Pancreas (tissue), 10 donors: ENCODE measurements around the gene AARS1. TPM values are rescaled to one million over a fixed set of nuclear protein-coding genes. Genes with fewer than 3 reads are reported as not detected.
"Not testable (repeated sequence)": the region's sequence is repeated elsewhere in the genome, so short reads cannot be mapped to it uniquely, and the experiment has no call there.

Experiments used
- ATAC-seq, 4 donors: fragments of 200-7000 bp; cut with Tn5 transposase; one replicate each; pipeline versions ENCODE4 v1.8.0 to v1.9.1; 2020; ENCODE audit warnings: mild to moderate bottlenecking in 4 of 4, moderate library complexity in 4 of 4
- DNase-seq, 6 donors: peaks; one replicate each; pipeline ENCODE4 v3.0.0-alpha.2; 2020
- FAIRE-seq: peaks from 2 replicates; lab custom pipeline; 2012; peaks lifted over from hg19 to GRCh38; lab: Jason Lieb, UNC
- H3K27ac ChIP-seq, 4 donors: fragments of 200-600 bp; sonication (generic); 1 replicate in 3 of 4; 2 replicates in 1 of 4; pipeline versions ENCODE4 v1.5.0 to v1.8.0; 2020
- H3K27me3 ChIP-seq, 4 donors: fragments of 200-600 bp; one replicate each; pipeline ENCODE4 v1.8.0; 2021
- H3K36me3 ChIP-seq, 3 donors: fragments of 200-600 bp; sonication (generic) in 1 of 3; one replicate each; pipeline versions ENCODE4 v1.5.0 to v1.8.0; 2020 to 2021
- H3K4me1 ChIP-seq, 3 donors: fragments of 200-600 bp; one replicate each; pipeline ENCODE4 v1.8.0; 2021
- H3K4me3 ChIP-seq, 4 donors: fragments of 200-600 bp; sonication (generic) in 2 of 4; one replicate each; pipeline versions ENCODE4 v1.5.0 to v1.8.0; 2020 to 2021
- H3K9me3 ChIP-seq, 4 donors: fragments of 200-600 bp; one replicate each; pipeline ENCODE4 v1.8.0; 2021
- CTCF ChIP-seq, 4 donors: fragments of 200-600 bp; sonication (generic) in 3 of 4; IDR thresholded peaks; one replicate each; pipeline versions ENCODE4 v1.5.0 to v1.8.0; 2021; ENCODE audit warnings: antibody characterized with exemption in 4 of 4
- WGBS, 2 donors: extraction: QIAGEN DNeasy Blood & Tissue Kit; methylation state at CpG; one replicate each; pipeline ENCODE4 v1.1.7; 2013; 5-methylcytosine and 5-hydroxymethylcytosine counted together
- intact Hi-C, 3 donors: fragments of 100-400 bp; cut with DNase I; formaldehyde crosslinking; loops; one replicate each; pipeline versions ENCODE4 v1.11.1 to v1.14.2; 2022
- polyA plus RNA-seq, 2 donors: library from polyadenylated mRNA; stranded (reverse); fragments of 200-250 nt; gene quantifications; one replicate each; pipeline ENCODE4 v1.2.3, GENCODE V29; 2013
- total RNA-seq, 6 donors: library from RNA; stranded (reverse); fragmentation: NEBNext Ultra II Directional in 4 of 6; extraction: Animal tissue kit (Norgen Biotek cat#: 25700) in 4 of 6; gene quantifications; one replicate each; pipeline versions ENCODE4 v1.2.1 to v1.2.4, GENCODE V29; 2021 to 2023
- donor health status: healthy with polysubstance abuse.
- donor health status: DM: no; HTN: no; CAD: no; lungs with moderate emphysema.
- donor health status: DM: no; HTN: no; CAD: no.
- donor health status: control.
- donor health status: control.
- donor health status: Bipolar disorder and iron deficiency.
- donor health status: DM: yes; HTN: yes; CAD: no.
- donor health status: DM: no; HTN: no; CAD: no.
- donor health status: DM: no; HTN: no; CAD: no.
- donor health status: DM: yes; HTN: yes; CAD: no.

Gene AARS1
- total and polyA plus RNA-seq, 8 donors: 29.3 to 154 (median 45.0) TPM

GRCh38 chr16:70252355-70252988 lies 36.8 kb downstream of the AARS1 start:
- no peaks in the 10 kb centered on the region for H3K27me3 ChIP-seq
- intact Hi-C loops: no loop called here
- no peak for TF ChIP-seq CTCF (IDR thresholded peaks at IDR 0.05)
- no peaks in the 10 kb centered on the region for H3K9me3 ChIP-seq
- H3K4me3 ChIP-seq: no peak overlapping the region
- whole genome bisulfite sequencing, 2 donors: 82 to 86% methylated on average over 21 of the region's 21 CpGs
- peaks cover 0 to 8% (median 7%) of the 10 kb centered on the region in 3 donors for H3K4me1 ChIP-seq
- FAIRE-seq (no peak), DNase-seq (peak in 1 of 6 donors; percentile 35), ATAC-seq (no peak)
- H3K27ac ChIP-seq: no peak overlapping the region
- H3K36me3 ChIP-seq: peaks cover 0 to 44% (median 26%) of the 10 kb centered on the region in 3 donors

GRCh38 chr16:70251629-70252354 lies 37.5 kb downstream of the AARS1 start, which contains the start of gene EXOSC6:
EXOSC6 (minus strand) TSS chr16:70251940; CDS start chr16:70251900, 40 bp downstream.
- peak; percentile 89 to 97 (median 91) for DNase-seq
- peak within 1 kb of the TSS; percentile 70 to 88 (median 80) for H3K27ac ChIP-seq
- no peaks in the 10 kb centered on the region for H3K27me3 ChIP-seq
- ATAC-seq: peak; percentile 95 to 98 (median 96)
- FAIRE-seq: no peak
- TF ChIP-seq CTCF (IDR thresholded peaks at IDR 0.05): peak; percentile 78 to 87 (median 84)
- peak within 1 kb of the TSS; percentile 53 to 68 (median 61) for H3K4me3 ChIP-seq
- H3K36me3 ChIP-seq: peaks cover 0 to 37% (median 22%) of the 10 kb centered on the region in 3 donors
- intact Hi-C loops: no loop called here
- WGBS, 2 donors: 2 to 5% methylated on average over 53 to 65 of the region's 65 CpGs
- no peaks in the 10 kb centered on the region for H3K9me3 ChIP-seq
- H3K4me1 ChIP-seq: peaks cover 0 to 8% (median 7%) of the 10 kb centered on the region in 3 donors

- ATAC-seq (peak; percentile 39 to 61 (median 58)), DNase-seq (peak; percentile 31 to 80 (median 57)), FAIRE-seq (no peak)
- Histone ChIP-seq H3K27me3 (no peaks in the 10 kb centered on the region), H3K9me3 (no peaks in the 10 kb centered on the region), H3K36me3 (peaks cover 0 to 29% (median 15%) of the 10 kb centered on the region in 3 donors), H3K27ac (peak overlapping the region; percentile 19 to 75 (median 56)), H3K4me3 (peak overlapping the region; percentile 32 to 68 (median 61)), H3K4me1 (peaks cover 0 to 8% (median 7%) of the 10 kb centered on the region in 3 donors)
- intact Hi-C loops: no loop called here
- WGBS, 2 donors: 1 to 6% methylated on average over 55 to 92 of the region's 92 CpGs
- no peak for TF ChIP-seq CTCF (IDR thresholded peaks at IDR 0.05)
These were observed 38.3 kb downstream of the AARS1 start for GRCh38 chr16:70250748-70251628.

- H3K9me3 ChIP-seq, intact Hi-C loops, H3K4me1 ChIP-seq, H3K4me3 ChIP-seq, H3K27me3 ChIP-seq, DNase-seq, H3K27ac ChIP-seq, FAIRE-seq, ATAC-seq: not testable (repeated sequence)
- peaks cover 0 to 16% (median 10%) of the 10 kb centered on the region in 3 donors for H3K36me3 ChIP-seq
- WGBS, 2 donors: 73 to 81% methylated on average over 4 of the region's 4 CpGs
These were observed 39.6 kb downstream of the AARS1 start for GRCh38 chr16:70249697-70250096.

DNA sequence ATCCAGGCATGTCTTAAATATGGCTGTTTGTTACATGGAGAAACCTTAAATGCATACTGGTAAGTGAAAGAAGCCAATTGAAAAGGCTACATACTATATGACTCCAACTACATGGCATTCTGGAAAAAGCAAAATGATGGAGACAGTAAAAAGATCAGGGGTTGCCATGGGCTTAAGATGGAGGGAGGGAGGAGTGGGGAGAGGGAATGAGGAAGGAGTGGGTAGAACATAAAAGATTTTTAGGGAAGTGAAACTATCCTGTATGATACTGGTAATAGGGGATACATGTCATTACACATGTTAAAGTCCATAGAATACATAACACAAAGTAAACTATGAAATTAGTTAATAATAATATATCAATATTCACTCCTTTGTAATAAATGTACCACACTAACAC lies 50.5 kb downstream of the AARS1 start:
- H3K27me3 ChIP-seq, H3K27ac ChIP-seq, FAIRE-seq, intact Hi-C loops, ATAC-seq, H3K36me3 ChIP-seq, H3K9me3 ChIP-seq, H3K4me1 ChIP-seq, DNase-seq, H3K4me3 ChIP-seq: not testable (repeated sequence)

- FAIRE-seq, DNase-seq, H3K27me3 ChIP-seq, intact Hi-C loops, H3K27ac ChIP-seq, H3K4me1 ChIP-seq, H3K36me3 ChIP-seq, H3K4me3 ChIP-seq, H3K9me3 ChIP-seq, ATAC-seq: not testable (repeated sequence)
- WGBS, 2 donors: 54 to 60% methylated on average over 2 of the region's 3 CpGs
These were observed 57.5 kb downstream of the AARS1 start for GRCh38 chr16:70231831-70232230.

- ATAC-seq, H3K36me3 ChIP-seq, H3K27me3 ChIP-seq, H3K27ac ChIP-seq, FAIRE-seq, H3K4me1 ChIP-seq, intact Hi-C loops, DNase-seq, H3K4me3 ChIP-seq, H3K9me3 ChIP-seq: not testable (repeated sequence)
These were observed 63.3 kb downstream of the AARS1 start for GRCh38 chr16:70226024-70226423.

DNA sequence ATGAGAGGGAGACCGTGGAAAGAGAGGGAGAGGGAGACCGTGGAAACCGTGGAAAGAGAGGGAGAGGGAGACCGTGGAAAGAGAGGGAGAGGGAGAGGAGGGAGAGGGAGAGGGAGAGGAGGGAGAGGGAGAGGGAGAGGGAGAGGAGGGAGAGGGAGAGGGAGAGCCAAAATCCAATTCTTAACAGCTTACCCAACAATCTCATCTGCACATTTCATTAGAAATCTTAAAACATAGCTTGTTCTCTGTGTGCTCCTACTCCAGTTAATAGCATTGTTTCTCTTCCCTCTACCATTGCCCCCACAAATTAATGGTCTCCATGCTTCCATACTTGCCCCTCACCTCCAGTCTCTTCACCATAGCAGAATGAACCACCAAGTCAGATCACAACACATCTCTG lies 63.9 kb downstream of the AARS1 start:
- not testable (repeated sequence) for FAIRE-seq

More for the DNA sequence above, 63.9 kb downstream of the AARS1 start:
- H3K27me3 ChIP-seq, H3K36me3 ChIP-seq, H3K4me1 ChIP-seq, H3K4me3 ChIP-seq, H3K27ac ChIP-seq, H3K9me3 ChIP-seq, intact Hi-C loops, DNase-seq, ATAC-seq: not testable (repeated sequence)
- 100% methylated on average over 3 of the region's 4 CpGs; no CpG with 5 or more reads in 1 of the 2 donors for WGBS, 2 donors
